HepG2 (cell line): ENCODE data around the gene MYO10. TPM values are rescaled to one million over a fixed set of nuclear protein-coding genes. Genes with fewer than 3 reads are reported as not detected.

ENCODE experiments used
- ATAC-seq: fragments of 200-7000 bp; cut with Tn5 transposase; 3 replicates; pipeline ENCODE4 v1.9.1; 2020; ENCODE audit warnings: mild to moderate bottlenecking, moderate library complexity
- BruUV-seq: library from RNA; stranded (reverse); fragments of 400-500 nt; replicated peaks from 2 replicates; lab custom pipeline; 2021; lab: Mats Ljungman, UMichigan
- CTCF ChIA-PET: fragments of 300-600 bp; formaldehyde crosslinking; extraction: SDS; loops from one replicate; lab custom pipeline; 2021; ENCODE audit warnings: low total read pairs, inconsistent platforms, low intra/inter-chr PET ratio; lab: Yijun Ruan, JAX
- POLR2A ChIA-PET: fragments of 350-600 bp; sonication (Branson Sonifier 250); formaldehyde crosslinking; loops from one replicate; lab custom pipeline; 2020; ENCODE audit warnings: antibody characterized with exemption, inconsistent platforms; lab: Yijun Ruan, JAX
- DNase-seq: peaks from one replicate; pipeline ENCODE4 v3.0.0-alpha.2; 2015; ENCODE audit warnings: low spot score
- FAIRE-seq: peaks from 3 replicates; lab custom pipeline; 2011; peaks lifted over from hg19 to GRCh38; lab: Jason Lieb, UNC
- H2AFZ ChIP-seq: one replicate; pipeline ENCODE4 v1.6.1; 2011; ENCODE audit warnings: low read length, inconsistent platforms
- H3K27ac ChIP-seq: fragments of 300-600 bp; 3 replicates; pipeline ENCODE4 v1.8.0; 2011; ENCODE audit warnings: mixed run types, mild to moderate bottlenecking, mixed read lengths, low read length, inconsistent platforms; ENCODE audit not compliant: insufficient read depth; ENCODE audit errors: extremely low read length
- H3K27me3 ChIP-seq, 2 experiments: fragments of 200-600 bp in 1 of 2; 2 replicates in 1 of 2; 3 replicates in 1 of 2; pipeline versions ENCODE4 v1.6.0 to v1.8.0; 2011; ENCODE audit warnings: low read length in 2 of 2, mild to moderate bottlenecking in 2 of 2, moderate library complexity in 2 of 2, inconsistent platforms in 1 of 2; ENCODE audit not compliant: insufficient read depth in 2 of 2, control insufficient read depth in 1 of 2
- H3K36me3 ChIP-seq, 2 experiments: fragments of 200-600 bp in 1 of 2; replicated peaks in 1 of 2; 2 replicates in 1 of 2; 3 replicates in 1 of 2; pipeline versions ENCODE4 v1.5.1 to v1.8.0; 2011; ENCODE audit warnings: low read length in 2 of 2, inconsistent platforms in 1 of 2; ENCODE audit not compliant: insufficient read depth in 2 of 2, control insufficient read depth in 1 of 2
- H3K4me1 ChIP-seq: 2 replicates; pipeline ENCODE4 v1.5.1; 2012; ENCODE audit warnings: low read length, inconsistent platforms; ENCODE audit not compliant: insufficient read depth
- H3K4me2 ChIP-seq: 2 replicates; pipeline ENCODE4 v1.6.0; 2011; ENCODE audit warnings: low read depth, low read length, inconsistent platforms
- H3K4me3 ChIP-seq, 3 experiments: fragments of 200-600 bp in 1 of 3; sonication (generic), shearing (Covaris generic) in 1 of 3; replicated peaks in 1 of 3; 2 replicates each; pipeline ENCODE4 v1.5.1; 2011 to 2016; ENCODE audit warnings: low read length in 3 of 3, inconsistent platforms in 2 of 3, low read depth in 2 of 3, mild to moderate bottlenecking in 2 of 3, control low read depth in 1 of 3, mixed read lengths in 1 of 3; ENCODE audit not compliant: insufficient read depth in 1 of 3
- H3K79me2 ChIP-seq: one replicate; pipeline ENCODE4 v1.6.1; 2011; ENCODE audit warnings: low read length, inconsistent platforms; ENCODE audit not compliant: insufficient read depth
- H3K9ac ChIP-seq: 2 replicates; pipeline ENCODE4 v1.6.0; 2011; ENCODE audit warnings: mild to moderate bottlenecking, low read depth, low read length, inconsistent platforms; ENCODE audit not compliant: insufficient read depth
- H3K9me3 ChIP-seq: 2 replicates; pipeline ENCODE4 v1.5.1; 2012; ENCODE audit warnings: mild to moderate bottlenecking, low read length
- H4K20me1 ChIP-seq: 2 replicates; pipeline ENCODE4 v1.6.0; 2011; ENCODE audit warnings: inconsistent platforms, mild to moderate bottlenecking, low read length, moderate library complexity; ENCODE audit not compliant: insufficient read depth
- CEBPB ChIP-seq: IDR thresholded peaks from 2 replicates; pipeline ENCODE4 v1.6.1; 2011; ENCODE audit warnings: low read depth, low read length, improper control_type of control experiment, borderline replicate concordance
- HNRNPK ChIP-seq: fragments of 200-400 bp; formaldehyde crosslinking; IDR thresholded peaks from 2 replicates; pipeline ENCODE4 v1.6.1; 2018; ENCODE audit warnings: low read length, low read depth, moderate library complexity, mild to moderate bottlenecking; ENCODE audit not compliant: poor library complexity, severe bottlenecking
- POLR2AphosphoS5 ChIP-seq: IDR thresholded peaks from 2 replicates; pipeline ENCODE4 v1.6.1; 2012; ENCODE audit warnings: low read depth, low read length
- RCOR2 ChIP-seq: IDR thresholded peaks from 2 replicates; pipeline ENCODE4 v1.6.1; 2016; ENCODE audit warnings: missing biosample characterization, missing genetic modification reagents
- ZNF234 ChIP-seq: sonication (generic); formaldehyde crosslinking; conservative IDR thresholded peaks from 2 replicates; pipeline ENCODE4 v1.5.1; 2020; ENCODE audit warnings: mild to moderate bottlenecking, missing genetic modification reagents
- ZNF704 ChIP-seq: sonication (generic); formaldehyde crosslinking; IDR thresholded peaks from 2 replicates; pipeline ENCODE4 v1.8.1; 2023; ENCODE audit warnings: mild to moderate bottlenecking, inconsistent platforms, moderate library complexity, missing genetic modification reagents, borderline replicate concordance
- WGBS: methylation state at CpG from one replicate; pipeline ENCODE4 v1.1.6; 2017; ENCODE audit warnings: low lambda C conversion rate; 5-methylcytosine and 5-hydroxymethylcytosine counted together
- in situ Hi-C: cut with HindIII; loops from 2 replicates; pipeline ENCODE4 v1.10.0; 2017; ENCODE audit warnings: low pct_unique_long_range_greater_than_20kb; ENCODE audit not compliant: extremely low pct_ligation_motif_present
- intact Hi-C: fragments of 100-400 bp; cut with micrococcal nuclease; formaldehyde crosslinking; loops from one replicate; pipeline ENCODE4 v1.10.0; 2022; ENCODE audit not compliant: unreplicated experiment
- polyA plus RNA-seq, 8 experiments: library from polyadenylated mRNA; depleted of rRNA in 3 of 8; stranded (reverse) in 7 of 8; unstranded in 1 of 8; fragments of >200 nt; fragmentation: Illumina TruSeq in 4 of 8; extraction: Trizol in 4 of 8; gene quantifications; 2 replicates each; pipeline versions ENCODE4 v1.2.1 to v1.2.3, GENCODE V29; 2011 to 2016; ENCODE audit warnings: low read depth in 4 of 8, missing spikeins in 1 of 8, mixed read lengths in 1 of 8; ENCODE audit not compliant: insufficient read depth in 1 of 8
- total RNA-seq, 5 experiments: library from RNA; depleted of rRNA; stranded (reverse); fragments of >200 nt; fragmentation: Illumina TruSeq; extraction: Trizol; gene quantifications; 2 replicates each; pipeline ENCODE4 v1.2.3, GENCODE V29; 2016; ENCODE audit warnings: low read depth in 1 of 5

MYO10 gene
- total and polyA plus RNA-seq, 2 of the 13 experiments (the other 11 are each of a cell fraction or from before 2014, with no cell fraction given) = 4.5 to 14.0 TPM

GRCh38 chr5:16943846-16944678 is 8.0 kb upstream of the MYO10 start:
- FAIRE-seq = no peak
- ChIA-PET POLR2A (no interaction called here), CTCF (no interaction called here)
- Histone ChIP-seq H3K9me3 (peaks cover 10% of the 10 kb centered on the region; the same call in 1 of the 2 replicates), H3K4me3 (no peak overlapping the region), H2AFZ (no peak overlapping the region), H3K27ac (no peak overlapping the region), H4K20me1 (no peaks in the 10 kb centered on the region), H3K27me3 (peaks cover 0 to 2% of the 10 kb centered on the region in 2 experiments; a peak in 1 of 5 replicates), H3K36me3 (no peaks in the 10 kb centered on the region), H3K4me1 (no peaks in the 10 kb centered on the region), H3K79me2 (no peaks in the 10 kb centered on the region), H3K9ac (no peak overlapping the region), H3K4me2 (no peak overlapping the region)
- no peak for ATAC-seq
- intact Hi-C loops (no loop called here), in situ Hi-C loops (no loop called here)
- WGBS = 52% methylated on average over 15 of the region's 15 CpGs
- TF ChIP-seq ZNF704 (CRISPR knock-in tag) (no peak), RCOR2 (CRISPR knock-in tag) (no peak), HNRNPK (peak; percentile 67)
- DNase-seq = no peak
- no TSS peak for BruUV-seq

- no peak overlapping the region for H3K4me3 ChIP-seq
- no peaks in the 10 kb centered on the region for H3K79me2 ChIP-seq
- WGBS = 60% methylated on average over 7 of the region's 7 CpGs
- no peak overlapping the region for H2AFZ ChIP-seq
- intact Hi-C loops (no loop called here), in situ Hi-C loops (loop anchor here (10.0 kb wide), 1 partner anchor 247 kb away; no protein-coding TSS in a partner anchor)
- ATAC-seq (no peak), FAIRE-seq (no peak), DNase-seq (no peak)
- no peaks in the 10 kb centered on the region for H3K36me3 ChIP-seq
- H3K4me1 ChIP-seq = peaks cover 18% of the 10 kb centered on the region
- no peaks in the 10 kb centered on the region for H3K9me3 ChIP-seq
- POLR2A ChIA-PET = no interaction called here
- H3K27me3 ChIP-seq = peaks cover 5 to 37% of the 10 kb centered on the region in 2 experiments; a peak in 3 of 5 replicates
- no peak overlapping the region for H3K9ac ChIP-seq
- BruUV-seq = no TSS peak
- no peak for TF ChIP-seq POLR2AphosphoS5
- peak; percentile 36; the same call in 1 of the 2 replicates for TF ChIP-seq CEBPB
- no peak for TF ChIP-seq ZNF234 (CRISPR knock-in tag)
- CTCF ChIA-PET = no interaction called here
- H4K20me1 ChIP-seq = no peaks in the 10 kb centered on the region; the same call in 1 of the 2 replicates
- H3K27ac ChIP-seq = no peak overlapping the region
- no peak overlapping the region for H3K4me2 ChIP-seq
These were observed 1.5 kb upstream of the MYO10 start for GRCh38 chr5:16937503-16938161.
